Activated T-helper 17 cell treated with anti-CD3 and anti-CD28 coated beads, Interleukin-2, amount 50 U/mL, for 72 hours (primary cell): ENCODE results near the gene NFKB1. TPM values are rescaled to one million over a fixed set of nuclear protein-coding genes. Genes with fewer than 3 reads are reported as not detected.

Experiments
- ATAC-seq: fragments of 150-1000 bp; cut with Tn5 transposase; replicated peaks from 2 replicates; pipeline ENCODE4 v1.10.0; 2021; ENCODE audit warnings: mild to moderate bottlenecking, moderate library complexity
- H3K27ac Mint-ChIP-seq: one replicate; pipeline ENCODE4 v1.8.0; 2022; ENCODE audit warnings: mixed read lengths
- H3K27me3 Mint-ChIP-seq: one replicate; pipeline ENCODE4 v1.8.0; 2022; ENCODE audit warnings: mixed read lengths
- H3K36me3 Mint-ChIP-seq: one replicate; pipeline ENCODE4 v1.8.0; 2022; ENCODE audit warnings: low read depth, mild to moderate bottlenecking, mixed read lengths
- H3K4me1 Mint-ChIP-seq: one replicate; pipeline ENCODE4 v1.8.0; 2022; ENCODE audit warnings: mixed read lengths
- H3K4me3 Mint-ChIP-seq: one replicate; pipeline ENCODE4 v1.8.0; 2022; ENCODE audit warnings: mild to moderate bottlenecking, mixed read lengths
- H3K9me3 Mint-ChIP-seq: one replicate; pipeline ENCODE4 v1.8.0; 2022; ENCODE audit warnings: mixed read lengths
- total RNA-seq, 2 donors: library from RNA; stranded (reverse); gene quantifications; one replicate each; pipeline ENCODE4 v1.2.3, GENCODE V29; 2022

The NFKB1 gene
- total RNA-seq, 2 donors from 2014 or later = 103 to 110 TPM

GRCh38 chr4:102575369-102576129, 74.4 kb downstream of the NFKB1 start:
- H3K36me3 Mint-ChIP-seq = peaks cover 100% of the 10 kb centered on the region
- H3K4me1 Mint-ChIP-seq = peaks cover 58% of the 10 kb centered on the region
- H3K4me3 Mint-ChIP-seq = peak overlapping the region; percentile 62
- H3K27ac Mint-ChIP-seq = peak overlapping the region; percentile 81
- H3K27me3 Mint-ChIP-seq = no peaks in the 10 kb centered on the region
- H3K9me3 Mint-ChIP-seq = peaks cover 5% of the 10 kb centered on the region
- peak; percentile 80 for ATAC-seq

GRCh38 chr4:102578270-102578669, 77.1 kb downstream of the NFKB1 start:
- ATAC-seq = no peak
- Mint-ChIP-seq H3K9me3 (peaks cover 5% of the 10 kb centered on the region), H3K4me1 (peaks cover 63% of the 10 kb centered on the region), H3K4me3 (no peak overlapping the region), H3K36me3 (peaks cover 100% of the 10 kb centered on the region), H3K27ac (peak overlapping the region; percentile 20), H3K27me3 (no peaks in the 10 kb centered on the region)

- Mint-ChIP-seq H3K36me3 (peaks cover 100% of the 10 kb centered on the region), H3K27me3 (no peaks in the 10 kb centered on the region), H3K9me3 (peaks cover 5% of the 10 kb centered on the region), H3K4me1 (peaks cover 62% of the 10 kb centered on the region), H3K27ac (peak overlapping the region; percentile 20), H3K4me3 (no peak overlapping the region)
- no peak for ATAC-seq
Measured at GRCh38 chr4:102578819-102579218, 77.7 kb downstream of the NFKB1 start.

- H3K36me3 Mint-ChIP-seq = peaks cover 100% of the 10 kb centered on the region
- H3K4me3 Mint-ChIP-seq = peak overlapping the region; percentile 60
- ATAC-seq = peak; percentile 19
- H3K27me3 Mint-ChIP-seq = no peaks in the 10 kb centered on the region
- H3K4me1 Mint-ChIP-seq = peaks cover 51% of the 10 kb centered on the region
- peaks cover 5% of the 10 kb centered on the region for H3K9me3 Mint-ChIP-seq
- peak overlapping the region; percentile 84 for H3K27ac Mint-ChIP-seq
Measured at GRCh38 chr4:102579794-102580462, 78.8 kb downstream of the NFKB1 start.

- Mint-ChIP-seq H3K9me3 (peaks cover 5% of the 10 kb centered on the region), H3K36me3 (peaks cover 100% of the 10 kb centered on the region), H3K27ac (peak overlapping the region; percentile 84), H3K4me1 (peaks cover 50% of the 10 kb centered on the region), H3K27me3 (no peaks in the 10 kb centered on the region), H3K4me3 (peak overlapping the region; percentile 60)
- peak; percentile 84 for ATAC-seq
Measured at GRCh38 chr4:102580463-102580842, 79.3 kb downstream of the NFKB1 start.

- H3K9me3 Mint-ChIP-seq = peaks cover 3% of the 10 kb centered on the region
- peaks cover 100% of the 10 kb centered on the region for H3K36me3 Mint-ChIP-seq
- no peak overlapping the region for H3K4me3 Mint-ChIP-seq
- no peaks in the 10 kb centered on the region for H3K27me3 Mint-ChIP-seq
- H3K27ac Mint-ChIP-seq = no peak overlapping the region
- peaks cover 53% of the 10 kb centered on the region for H3K4me1 Mint-ChIP-seq
- ATAC-seq = no peak
Measured at GRCh38 chr4:102584091-102584490, 82.9 kb downstream of the NFKB1 start.

- Mint-ChIP-seq H3K36me3 (peaks cover 100% of the 10 kb centered on the region), H3K4me3 (peak overlapping the region; percentile 53), H3K4me1 (peaks cover 59% of the 10 kb centered on the region), H3K9me3 (peaks cover 3% of the 10 kb centered on the region), H3K27me3 (no peaks in the 10 kb centered on the region), H3K27ac (peak overlapping the region; percentile 58)
- ATAC-seq = peak; percentile 57
Measured at GRCh38 chr4:102585329-102585728, 84.2 kb downstream of the NFKB1 start.

- Mint-ChIP-seq H3K4me3 (peak overlapping the region; percentile 53), H3K27ac (peak overlapping the region; percentile 58), H3K9me3 (peaks cover 3% of the 10 kb centered on the region), H3K36me3 (peaks cover 100% of the 10 kb centered on the region), H3K4me1 (peaks cover 62% of the 10 kb centered on the region), H3K27me3 (no peaks in the 10 kb centered on the region)
- peak; percentile 67 for ATAC-seq
Measured at GRCh38 chr4:102586002-102586643, 85.0 kb downstream of the NFKB1 start.

GRCh38 chr4:102586644-102587021, 85.5 kb downstream of the NFKB1 start:
- peaks cover 3% of the 10 kb centered on the region for H3K9me3 Mint-ChIP-seq
- H3K4me1 Mint-ChIP-seq = peaks cover 61% of the 10 kb centered on the region
- peak overlapping the region; percentile 58 for H3K27ac Mint-ChIP-seq
- peak overlapping the region; percentile 53 for H3K4me3 Mint-ChIP-seq
- ATAC-seq = peak; percentile 67
- H3K27me3 Mint-ChIP-seq = no peaks in the 10 kb centered on the region
- H3K36me3 Mint-ChIP-seq = peaks cover 100% of the 10 kb centered on the region

GRCh38 chr4:102589743-102590142, 88.6 kb downstream of the NFKB1 start:
- Mint-ChIP-seq H3K27ac (peak overlapping the region; percentile 84), H3K4me3 (peak overlapping the region; percentile 35), H3K36me3 (peaks cover 98% of the 10 kb centered on the region), H3K9me3 (peaks cover 3% of the 10 kb centered on the region), H3K27me3 (no peaks in the 10 kb centered on the region), H3K4me1 (peaks cover 82% of the 10 kb centered on the region)
- no peak for ATAC-seq

- ATAC-seq = no peak
- Mint-ChIP-seq H3K9me3 (peaks cover 3% of the 10 kb centered on the region), H3K4me1 (peaks cover 76% of the 10 kb centered on the region), H3K27ac (peak overlapping the region; percentile 77), H3K36me3 (peaks cover 98% of the 10 kb centered on the region), H3K4me3 (peak overlapping the region; percentile 15), H3K27me3 (no peaks in the 10 kb centered on the region)
Measured at GRCh38 chr4:102592256-102592655, 91.1 kb downstream of the NFKB1 start.

- Mint-ChIP-seq H3K27ac (peak overlapping the region; percentile 77), H3K27me3 (no peaks in the 10 kb centered on the region), H3K4me1 (peaks cover 77% of the 10 kb centered on the region), H3K4me3 (peak overlapping the region; percentile 11), H3K36me3 (peaks cover 98% of the 10 kb centered on the region), H3K9me3 (peaks cover under 1% of the 10 kb centered on the region)
- no peak for ATAC-seq
Measured at GRCh38 chr4:102593147-102593546, 92.0 kb downstream of the NFKB1 start.

- H3K27ac Mint-ChIP-seq = peak overlapping the region; percentile 71
- H3K36me3 Mint-ChIP-seq = peaks cover 98% of the 10 kb centered on the region
- peaks cover 83% of the 10 kb centered on the region for H3K4me1 Mint-ChIP-seq
- no peaks in the 10 kb centered on the region for H3K27me3 Mint-ChIP-seq
- peak overlapping the region; percentile 44 for H3K4me3 Mint-ChIP-seq
- no peak for ATAC-seq
- H3K9me3 Mint-ChIP-seq = no peaks in the 10 kb centered on the region
Measured at GRCh38 chr4:102594000-102594399, 92.8 kb downstream of the NFKB1 start.

GRCh38 chr4:102596532-102596931, 95.4 kb downstream of the NFKB1 start:
- H3K4me1 Mint-ChIP-seq = peaks cover 75% of the 10 kb centered on the region
- H3K27ac Mint-ChIP-seq = peak overlapping the region; percentile 15
- peak; percentile 31 for ATAC-seq
- no peaks in the 10 kb centered on the region for H3K9me3 Mint-ChIP-seq
- H3K36me3 Mint-ChIP-seq = peaks cover 98% of the 10 kb centered on the region
- no peaks in the 10 kb centered on the region for H3K27me3 Mint-ChIP-seq
- peak overlapping the region; percentile 71 for H3K4me3 Mint-ChIP-seq
